ENCODE data around the gene EPB41L2. TPM values are rescaled to one million over a fixed set of nuclear protein-coding genes. Genes with fewer than 3 reads are reported as not detected.

The EPB41L2 gene
- total and polyA plus RNA-seq, 2 experiments from 2014 or later = 27.4 to 35.8 TPM

GRCh38 chr6:130859161-130859867, 203.7 kb downstream of the EPB41L2 start:
- Histone ChIP-seq H3K36me3 (replicated peaks; ENCODE audit: insufficient read depth, low read depth) (no peaks in the 10 kb centered on the region), H2AFZ (no peak overlapping the region), H4K20me1 (ENCODE audit: insufficient read depth, poor library complexity, severe bottlenecking) (no peaks in the 10 kb centered on the region), H3K27ac (peak overlapping the region; percentile 58), H3K79me2 (no peaks in the 10 kb centered on the region), H3K4me3 (no peak overlapping the region), H3K27me3 (no peaks in the 10 kb centered on the region), H3K9me2 (replicated peaks; ENCODE audit: insufficient read depth) (no peaks in the 10 kb centered on the region), H3K4me2 (no peak overlapping the region), H3K4me1 (ENCODE audit: insufficient read depth) (peaks cover 13% of the 10 kb centered on the region), H3K9me3 (ENCODE audit: low read depth) (no peaks in the 10 kb centered on the region)
- WGBS (ENCODE audit: low lambda C conversion rate, missing lambda C conversion rate) = 82% methylated on average over 11 of the region's 11 CpGs
- TF ChIP-seq EZH2 (IDR thresholded peaks at IDR 0.05; ENCODE audit: borderline replicate concordance) (no peak), EZH2phosphoT487 (IDR thresholded peaks at IDR 0.05; ENCODE audit: low read depth, severe bottlenecking, unreplicated experiment) (no peak), CTCF (IDR thresholded peaks at IDR 0.05; ENCODE audit: poor library complexity) (no peak)
- no peak for DNase-seq (ENCODE audit: low spot score)

- Histone ChIP-seq H4K20me1 (ENCODE audit: insufficient read depth, poor library complexity, severe bottlenecking) (no peaks in the 10 kb centered on the region), H3K27ac (peak overlapping the region; percentile 58), H3K9me2 (replicated peaks; ENCODE audit: insufficient read depth) (no peaks in the 10 kb centered on the region), H3K36me3 (replicated peaks; ENCODE audit: insufficient read depth, low read depth) (no peaks in the 10 kb centered on the region), H2AFZ (no peak overlapping the region), H3K4me3 (no peak overlapping the region), H3K4me2 (peak overlapping the region; percentile 3), H3K9me3 (ENCODE audit: low read depth) (no peaks in the 10 kb centered on the region), H3K4me1 (ENCODE audit: insufficient read depth) (peaks cover 20% of the 10 kb centered on the region), H3K79me2 (no peaks in the 10 kb centered on the region), H3K27me3 (no peaks in the 10 kb centered on the region)
- TF ChIP-seq EZH2 (IDR thresholded peaks at IDR 0.05; ENCODE audit: borderline replicate concordance) = no peak
- TF ChIP-seq CTCF (IDR thresholded peaks at IDR 0.05; ENCODE audit: poor library complexity) = no peak
- TF ChIP-seq EZH2phosphoT487 (IDR thresholded peaks at IDR 0.05; ENCODE audit: low read depth, severe bottlenecking, unreplicated experiment) = no peak
- 7% methylated on average over 2 of the region's 2 CpGs for WGBS (ENCODE audit: low lambda C conversion rate, missing lambda C conversion rate)
- peak; percentile 72 for DNase-seq (ENCODE audit: low spot score)
These were observed 204.4 kb downstream of the EPB41L2 start for GRCh38 chr6:130858498-130859160.

- 62% methylated on average over 4 of the region's 4 CpGs for WGBS (ENCODE audit: low lambda C conversion rate, missing lambda C conversion rate)
- H3K4me1 ChIP-seq (ENCODE audit: insufficient read depth) = peaks cover 22% of the 10 kb centered on the region
- TF ChIP-seq EZH2 (IDR thresholded peaks at IDR 0.05; ENCODE audit: borderline replicate concordance) (no peak), CTCF (IDR thresholded peaks at IDR 0.05; ENCODE audit: poor library complexity) (no peak), EZH2phosphoT487 (IDR thresholded peaks at IDR 0.05; ENCODE audit: low read depth, severe bottlenecking, unreplicated experiment) (no peak)
These were observed 205.0 kb downstream of the EPB41L2 start for GRCh38 chr6:130858054-130858453.

More at GRCh38 chr6:130858054-130858453, 205.0 kb downstream of the EPB41L2 start:
- Histone ChIP-seq H2AFZ (no peak overlapping the region), H4K20me1 (ENCODE audit: insufficient read depth, poor library complexity, severe bottlenecking) (no peaks in the 10 kb centered on the region), H3K9me3 (ENCODE audit: low read depth) (no peaks in the 10 kb centered on the region), H3K4me3 (no peak overlapping the region), H3K27me3 (no peaks in the 10 kb centered on the region), H3K36me3 (replicated peaks; ENCODE audit: insufficient read depth, low read depth) (no peaks in the 10 kb centered on the region), H3K27ac (peak overlapping the region; percentile 26), H3K4me2 (peak overlapping the region; percentile 3), H3K79me2 (no peaks in the 10 kb centered on the region), H3K9me2 (replicated peaks; ENCODE audit: insufficient read depth) (no peaks in the 10 kb centered on the region)
- no peak for DNase-seq (ENCODE audit: low spot score)
